D721Med (cell line): Measurements from ENCODE around the gene AAGAB.

Experiments
- DNase-seq: peaks from one replicate; pipeline ENCODE4 v3.0.0; 2011; ENCODE audit warnings: low spot score; ENCODE audit not compliant: insufficient read length
- FAIRE-seq: peaks from 2 replicates; lab custom pipeline; 2011; peaks lifted over from hg19 to GRCh38; lab: Jason Lieb, UNC
- TF ChIP-seq, protein P1 (sequence below): IDR thresholded peaks from 2 replicates; pipeline ENCODE4 v1.5.1; 2012; ENCODE audit warnings: mild to moderate bottlenecking, control low read depth; ENCODE audit not compliant: insufficient read depth; ENCODE audit errors: missing control alignments

Gene AAGAB

DNA sequence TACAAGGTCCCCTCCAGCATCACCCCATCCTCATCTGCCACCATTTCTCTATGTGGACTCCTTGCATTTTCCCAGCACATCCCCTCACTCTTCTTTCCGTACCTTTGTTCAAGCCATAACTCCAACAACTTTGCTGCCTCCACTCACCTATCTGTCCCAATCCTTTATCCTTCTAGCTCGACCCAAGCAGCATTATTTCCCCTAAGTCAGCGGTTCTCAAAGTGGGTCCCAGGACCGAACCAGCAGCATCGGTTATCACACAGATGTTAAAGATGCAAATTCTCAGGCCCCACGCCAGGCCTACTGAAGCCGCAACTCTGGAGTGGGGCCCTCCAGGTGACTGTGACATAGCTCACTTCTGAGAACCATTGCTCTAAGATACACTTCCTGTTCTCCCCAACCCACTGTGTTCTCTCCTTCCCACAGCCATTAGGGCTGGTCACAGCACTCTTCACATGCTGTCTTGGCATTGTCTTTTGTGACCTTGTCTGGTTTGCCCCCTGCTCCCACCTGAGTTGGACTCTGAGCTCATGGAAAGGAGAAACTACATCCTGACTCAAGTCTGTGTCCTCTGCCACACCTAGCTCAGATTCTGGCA, 56.2 kb downstream of the AAGAB start:
- FAIRE-seq, result no peak
- TF ChIP-seq, protein P1, sequence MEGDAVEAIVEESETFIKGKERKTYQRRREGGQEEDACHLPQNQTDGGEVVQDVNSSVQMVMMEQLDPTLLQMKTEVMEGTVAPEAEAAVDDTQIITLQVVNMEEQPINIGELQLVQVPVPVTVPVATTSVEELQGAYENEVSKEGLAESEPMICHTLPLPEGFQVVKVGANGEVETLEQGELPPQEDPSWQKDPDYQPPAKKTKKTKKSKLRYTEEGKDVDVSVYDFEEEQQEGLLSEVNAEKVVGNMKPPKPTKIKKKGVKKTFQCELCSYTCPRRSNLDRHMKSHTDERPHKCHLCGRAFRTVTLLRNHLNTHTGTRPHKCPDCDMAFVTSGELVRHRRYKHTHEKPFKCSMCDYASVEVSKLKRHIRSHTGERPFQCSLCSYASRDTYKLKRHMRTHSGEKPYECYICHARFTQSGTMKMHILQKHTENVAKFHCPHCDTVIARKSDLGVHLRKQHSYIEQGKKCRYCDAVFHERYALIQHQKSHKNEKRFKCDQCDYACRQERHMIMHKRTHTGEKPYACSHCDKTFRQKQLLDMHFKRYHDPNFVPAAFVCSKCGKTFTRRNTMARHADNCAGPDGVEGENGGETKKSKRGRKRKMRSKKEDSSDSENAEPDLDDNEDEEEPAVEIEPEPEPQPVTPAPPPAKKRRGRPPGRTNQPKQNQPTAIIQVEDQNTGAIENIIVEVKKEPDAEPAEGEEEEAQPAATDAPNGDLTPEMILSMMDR, result no peak
- DNase-seq, result no peak

DNA sequence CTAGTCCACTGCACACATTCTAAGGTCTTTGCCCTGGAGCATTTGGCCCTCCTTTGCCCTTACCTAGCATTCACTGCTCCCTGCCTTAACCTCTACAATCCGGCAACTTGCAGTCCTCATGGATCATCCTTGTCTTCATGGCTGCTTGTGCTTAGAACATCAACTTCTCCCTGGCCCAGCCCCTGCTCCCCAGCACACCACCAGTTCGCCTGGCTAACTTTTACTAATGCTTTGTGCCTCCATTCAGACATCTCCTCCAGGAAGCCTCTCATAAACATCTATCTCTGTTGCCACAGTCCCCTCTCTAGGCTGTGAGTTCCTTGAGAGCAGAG, 57.1 kb downstream of the AAGAB start:
- no peak for FAIRE-seq
- DNase-seq, result no peak
- TF ChIP-seq, protein P1, result no peak

DNA sequence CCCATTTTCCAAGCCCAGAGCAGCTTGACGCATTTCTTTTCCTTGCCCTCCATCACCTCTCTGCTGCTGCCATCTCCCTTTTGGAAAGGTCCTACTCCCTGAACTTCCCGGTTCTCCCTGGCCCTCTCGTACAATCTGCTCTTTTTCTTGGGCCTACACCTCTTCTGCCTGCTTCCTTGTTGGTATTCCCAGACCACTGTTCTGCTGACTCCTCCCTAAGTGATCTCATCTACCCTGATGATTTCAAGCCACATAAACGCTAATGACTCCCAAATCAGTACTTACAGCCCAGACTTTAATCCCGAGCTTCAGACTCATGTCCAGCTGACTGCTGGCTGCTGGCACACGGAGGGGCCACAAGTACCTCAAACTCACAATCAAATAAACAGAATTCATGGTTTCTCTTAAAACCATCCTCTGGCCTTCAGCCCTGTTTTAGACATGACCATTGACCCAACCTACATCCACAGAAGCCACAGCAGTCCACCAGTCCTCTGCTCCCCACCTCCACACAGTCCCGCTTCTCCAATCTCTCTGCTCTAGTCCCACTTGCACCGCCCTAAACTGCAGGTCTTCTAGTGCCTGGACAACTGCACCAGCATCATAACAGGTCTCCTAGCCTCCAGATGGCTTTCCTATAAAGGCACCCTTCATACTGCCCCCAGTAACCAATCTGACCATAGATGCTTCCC, 57.6 kb downstream of the AAGAB start:
- no peak for DNase-seq
- FAIRE-seq, result no peak
- TF ChIP-seq, protein P1, result no peak

DNA sequence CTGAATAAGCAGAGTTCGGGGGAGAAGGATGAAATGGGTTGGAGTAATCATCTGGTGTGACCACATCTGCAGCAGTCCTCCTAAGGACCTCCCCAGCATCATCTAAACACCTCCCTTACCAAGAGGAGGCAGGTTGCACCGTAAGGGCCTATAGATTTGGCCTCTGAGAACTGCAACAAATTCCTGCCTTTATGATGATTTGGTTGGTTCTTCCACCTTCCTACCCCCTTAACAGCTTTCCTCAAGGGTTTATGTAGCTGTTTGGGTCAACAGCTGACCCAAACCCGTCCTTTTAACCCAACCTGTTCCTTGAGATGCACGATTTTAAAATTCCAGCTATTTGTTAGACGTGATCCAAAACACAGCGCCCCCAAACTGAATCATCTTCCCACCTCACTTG, 58.2 kb downstream of the AAGAB start:
- TF ChIP-seq, protein P1, result no peak
- no peak for FAIRE-seq
- no peak for DNase-seq

DNA sequence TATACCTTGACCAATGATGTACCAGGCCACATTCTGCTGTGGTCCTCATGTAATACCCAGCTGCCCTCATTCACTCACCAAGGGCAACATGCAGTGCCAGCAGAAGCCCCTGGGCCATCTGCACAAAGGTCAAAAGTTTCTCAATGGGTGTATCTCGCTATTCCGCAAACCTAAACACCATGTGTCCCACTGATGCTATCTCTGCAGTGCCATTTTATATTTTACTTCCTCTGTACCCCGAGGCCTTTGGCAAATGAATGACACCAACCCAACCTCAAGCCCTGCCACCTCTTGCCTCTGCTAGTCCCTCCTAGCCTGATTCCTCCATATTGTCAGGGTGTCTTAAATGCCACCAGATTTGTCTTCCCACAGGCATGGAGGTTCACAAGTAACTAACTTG, 59.2 kb downstream of the AAGAB start:
- FAIRE-seq (no peak), DNase-seq (no peak)

DNA sequence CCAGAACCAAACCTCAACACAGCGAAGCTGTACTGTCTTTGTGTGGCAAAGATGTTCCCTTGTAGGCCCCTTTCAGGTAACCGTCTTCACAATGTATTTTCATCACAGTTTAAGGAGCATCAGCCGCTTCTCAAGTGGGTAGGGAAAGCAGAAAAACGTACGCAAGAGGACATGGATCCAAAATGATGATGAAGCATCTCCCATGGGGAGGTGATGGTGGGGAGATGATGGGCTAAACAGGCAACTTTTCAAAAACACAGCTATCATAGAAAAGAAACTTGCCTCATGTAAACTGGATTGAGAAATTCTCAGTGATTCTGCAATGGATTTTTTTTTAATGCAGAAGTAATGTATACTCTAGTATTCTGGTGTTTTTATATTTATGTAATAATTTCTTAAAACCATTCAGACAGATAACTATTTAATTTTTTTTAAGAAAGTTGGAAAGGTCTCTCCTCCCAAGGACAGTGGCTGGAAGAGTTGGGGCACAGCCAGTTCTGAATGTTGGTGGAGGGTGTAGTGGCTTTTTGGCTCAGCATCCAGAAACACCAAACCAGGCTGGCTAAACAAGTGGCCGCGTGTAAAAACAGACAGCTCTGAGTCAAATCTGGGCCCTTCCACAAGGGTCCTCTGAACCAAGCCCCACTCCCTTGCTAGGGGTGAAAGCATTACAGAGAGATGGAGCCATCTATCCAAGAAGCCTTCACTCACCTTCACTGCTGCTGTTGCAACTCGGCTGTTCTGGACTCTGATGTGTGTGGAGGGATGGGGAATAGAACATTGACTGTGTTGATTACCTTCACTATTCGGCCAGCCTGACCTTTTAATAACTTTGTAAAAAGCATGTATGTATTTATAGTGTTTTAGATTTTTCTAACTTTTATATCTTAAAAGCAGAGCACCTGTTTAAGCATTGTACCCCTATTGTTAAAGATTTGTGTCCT, 60.0 kb downstream of the AAGAB start:
- TF ChIP-seq, protein P1, result no peak
- DNase-seq (no peak), FAIRE-seq (no peak)

More for the DNA sequence above, 59.2 kb downstream of the AAGAB start:
- TF ChIP-seq, protein P1, result no peak
